HL-60/S4 (cell line): ENCODE results near the gene HPGDS.

Experiments
- in situ Hi-C: fragments of 300-500 bp; cut with MboI; formaldehyde crosslinking; loops from 2 replicates; pipeline ENCODE4 v1.14.3; 2022; ENCODE audit warnings: low sequenced_read_pairs

Gene HPGDS

GRCh38 chr4:94262163-94263016, 80.2 kb downstream of the HPGDS start:
- in situ Hi-C loops: no loop called here

DNA sequence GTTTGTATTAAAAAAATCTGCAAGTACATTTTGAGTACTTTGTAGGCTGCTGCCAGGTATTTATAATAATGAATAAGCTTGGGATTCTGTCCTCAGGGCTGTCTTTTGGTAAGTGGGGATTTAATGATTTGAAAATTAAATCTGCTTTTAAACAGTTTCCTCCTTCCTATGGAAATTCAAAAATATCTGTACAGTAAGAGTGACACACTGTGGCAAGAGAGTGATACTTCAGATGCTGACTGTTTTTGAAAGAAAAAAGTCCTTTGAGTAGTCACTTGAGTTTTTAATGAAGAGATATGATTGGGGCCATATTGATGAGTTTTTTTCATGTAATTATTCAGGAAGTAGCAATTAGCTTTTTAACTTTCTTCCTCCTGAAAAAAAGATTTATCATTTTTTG, 85.8 kb downstream of the HPGDS start:
- in situ Hi-C loops: no loop called here

- in situ Hi-C loops: no loop called here
These were observed 86.4 kb downstream of the HPGDS start for GRCh38 chr4:94256144-94256783.

DNA sequence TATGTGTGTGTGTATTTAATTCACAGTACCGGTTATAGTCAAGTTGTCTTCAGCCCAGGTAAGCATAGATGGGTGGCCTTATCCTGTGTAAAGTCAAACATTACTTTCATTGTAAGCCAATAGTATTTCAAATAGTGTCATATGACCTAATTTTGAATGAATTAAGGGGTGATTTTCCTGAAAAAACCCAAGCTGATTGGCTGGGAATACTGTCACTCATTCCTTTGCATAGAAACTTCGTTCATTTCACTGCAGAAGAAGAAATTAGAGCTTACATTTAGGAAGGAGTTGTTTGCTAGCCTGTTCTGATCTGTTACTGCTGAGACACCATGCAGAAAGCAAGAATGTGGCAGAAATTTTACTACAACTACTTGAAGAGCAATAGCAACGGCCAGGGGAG, 89.6 kb downstream of the HPGDS start:
- in situ Hi-C loops: no loop called here

GRCh38 chr4:94251094-94251493, 91.5 kb downstream of the HPGDS start:
- in situ Hi-C loops: no loop called here
